Gastroesophageal sphincter (tissue), 3 donors: ENCODE results near the gene ERMP1.

Experiments used
- POLR2A ChIP-seq, 2 donors: fragments of 450-650 bp; IDR thresholded peaks; one replicate each; pipeline ENCODE4 v1.6.1; 2017; ENCODE audit warnings: antibody characterized with exemption in 2 of 2, mild to moderate bottlenecking in 2 of 2, moderate library complexity in 1 of 2
- POLR2AphosphoS5 ChIP-seq: sonication (generic); formaldehyde crosslinking; IDR thresholded peaks from one replicate; pipeline ENCODE4 v1.6.1; 2017; ENCODE audit warnings: antibody characterized with exemption
- TF ChIP-seq, protein P1 (sequence below), 4 experiments: fragments of 200-600 bp in 2 of 4; fragments of 450-650 bp in 2 of 4; sonication (generic) in 1 of 4; IDR thresholded peaks; one replicate each; pipeline ENCODE4 v1.5.1; 2017 to 2019; ENCODE audit warnings: antibody characterized with exemption in 4 of 4, mild to moderate bottlenecking in 2 of 4, moderate library complexity in 2 of 4

DNA sequence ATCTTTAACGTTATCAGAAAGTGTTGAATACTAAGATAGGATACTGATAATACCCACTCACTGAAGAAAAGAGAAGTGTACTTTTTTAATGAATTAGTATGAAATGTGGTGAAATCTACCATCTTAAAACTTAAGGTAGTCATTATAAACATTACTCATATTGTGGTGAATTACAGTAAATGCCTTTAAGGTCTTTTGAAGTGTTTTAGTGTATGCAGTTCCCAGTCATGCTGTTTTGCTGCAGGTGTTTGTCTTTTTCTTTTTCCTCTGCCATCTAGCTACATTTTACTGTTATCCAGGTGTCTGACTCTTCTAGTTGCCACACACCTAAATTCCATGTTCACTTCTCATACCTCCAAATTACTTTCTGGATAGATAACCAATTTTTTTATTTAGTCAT lies 72.6 kb downstream of the ERMP1 start:
- TF ChIP-seq, protein P1, sequence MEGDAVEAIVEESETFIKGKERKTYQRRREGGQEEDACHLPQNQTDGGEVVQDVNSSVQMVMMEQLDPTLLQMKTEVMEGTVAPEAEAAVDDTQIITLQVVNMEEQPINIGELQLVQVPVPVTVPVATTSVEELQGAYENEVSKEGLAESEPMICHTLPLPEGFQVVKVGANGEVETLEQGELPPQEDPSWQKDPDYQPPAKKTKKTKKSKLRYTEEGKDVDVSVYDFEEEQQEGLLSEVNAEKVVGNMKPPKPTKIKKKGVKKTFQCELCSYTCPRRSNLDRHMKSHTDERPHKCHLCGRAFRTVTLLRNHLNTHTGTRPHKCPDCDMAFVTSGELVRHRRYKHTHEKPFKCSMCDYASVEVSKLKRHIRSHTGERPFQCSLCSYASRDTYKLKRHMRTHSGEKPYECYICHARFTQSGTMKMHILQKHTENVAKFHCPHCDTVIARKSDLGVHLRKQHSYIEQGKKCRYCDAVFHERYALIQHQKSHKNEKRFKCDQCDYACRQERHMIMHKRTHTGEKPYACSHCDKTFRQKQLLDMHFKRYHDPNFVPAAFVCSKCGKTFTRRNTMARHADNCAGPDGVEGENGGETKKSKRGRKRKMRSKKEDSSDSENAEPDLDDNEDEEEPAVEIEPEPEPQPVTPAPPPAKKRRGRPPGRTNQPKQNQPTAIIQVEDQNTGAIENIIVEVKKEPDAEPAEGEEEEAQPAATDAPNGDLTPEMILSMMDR (IDR thresholded peaks at IDR 0.05) = no peak
- TF ChIP-seq POLR2A (IDR thresholded peaks at IDR 0.05) (no peak), POLR2AphosphoS5 (no peak)
